ENCODE measurements around the gene RBM17. TPM values are rescaled to one million over a fixed set of nuclear protein-coding genes. Genes with fewer than 3 reads are reported as not detected.
"Not testable (repeated sequence)": the region's sequence is repeated elsewhere in the genome, so short reads cannot be mapped to it uniquely, and the experiment has no call there.

RBM17 gene, protein sequence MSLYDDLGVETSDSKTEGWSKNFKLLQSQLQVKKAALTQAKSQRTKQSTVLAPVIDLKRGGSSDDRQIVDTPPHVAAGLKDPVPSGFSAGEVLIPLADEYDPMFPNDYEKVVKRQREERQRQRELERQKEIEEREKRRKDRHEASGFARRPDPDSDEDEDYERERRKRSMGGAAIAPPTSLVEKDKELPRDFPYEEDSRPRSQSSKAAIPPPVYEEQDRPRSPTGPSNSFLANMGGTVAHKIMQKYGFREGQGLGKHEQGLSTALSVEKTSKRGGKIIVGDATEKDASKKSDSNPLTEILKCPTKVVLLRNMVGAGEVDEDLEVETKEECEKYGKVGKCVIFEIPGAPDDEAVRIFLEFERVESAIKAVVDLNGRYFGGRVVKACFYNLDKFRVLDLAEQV
- 31.5 TPM for total RNA-seq (ENCODE audit: insufficient read depth, low replicate concordance)

DNA sequence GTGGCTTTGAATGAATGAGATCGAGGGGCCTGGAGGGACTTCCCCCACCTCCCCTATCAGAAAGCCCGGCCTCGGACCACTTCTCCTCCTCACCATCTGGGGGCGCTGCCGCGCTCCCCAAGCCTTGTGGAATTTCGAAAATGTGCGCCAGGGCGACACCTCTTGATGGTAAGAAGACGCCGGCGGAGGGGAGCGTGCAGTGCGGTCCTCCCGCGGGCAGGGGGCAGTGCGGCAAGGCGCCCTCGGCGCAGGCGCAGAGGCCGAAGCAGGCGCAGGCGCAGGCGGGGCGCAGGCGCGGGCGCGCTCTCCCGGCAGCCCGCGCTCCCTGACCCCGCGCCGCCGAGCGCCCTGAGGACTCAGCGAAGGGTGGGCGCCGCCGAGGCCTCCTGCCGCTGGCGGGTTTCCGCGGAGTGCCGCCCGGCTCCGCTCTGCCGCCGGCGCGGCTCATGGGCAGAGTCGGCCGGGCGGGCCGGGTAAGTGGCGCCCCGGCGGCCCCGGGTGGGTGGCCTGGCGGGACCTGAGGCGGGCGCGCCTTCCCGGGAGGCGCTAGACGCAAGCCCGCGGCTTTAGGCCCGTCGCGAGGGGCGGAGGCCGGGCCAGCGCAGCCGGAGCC lies at the start of gene RBM17:
RBM17 (plus strand) TSS at position 314 of the 613 bp plus-strand sequence. CDS start 8,032 bp downstream, outside the sequence.
- peak; percentile 97 for DNase-seq (ENCODE audit: low spot score)

DNA sequence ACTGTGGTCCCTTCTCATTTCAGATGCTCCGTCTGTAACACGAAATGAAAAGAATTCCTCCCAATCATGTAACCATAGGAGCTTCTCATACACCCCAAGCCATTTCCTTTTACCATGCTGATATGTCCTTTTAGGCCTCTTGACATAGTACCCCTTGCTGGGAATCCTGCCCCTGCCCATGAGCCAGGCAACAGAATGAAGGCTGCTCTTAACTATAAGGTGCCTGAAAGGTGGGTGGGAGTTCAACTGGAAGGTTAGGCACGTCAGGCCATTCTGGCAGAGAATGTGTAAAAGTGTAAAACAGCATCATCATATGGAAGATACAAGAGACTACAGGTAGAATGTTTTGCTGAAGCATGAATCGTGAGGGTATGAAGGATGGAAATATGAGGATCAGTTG lies 49.1 kb upstream of the RBM17 start:
- no peak for DNase-seq (ENCODE audit: low spot score)

DNA sequence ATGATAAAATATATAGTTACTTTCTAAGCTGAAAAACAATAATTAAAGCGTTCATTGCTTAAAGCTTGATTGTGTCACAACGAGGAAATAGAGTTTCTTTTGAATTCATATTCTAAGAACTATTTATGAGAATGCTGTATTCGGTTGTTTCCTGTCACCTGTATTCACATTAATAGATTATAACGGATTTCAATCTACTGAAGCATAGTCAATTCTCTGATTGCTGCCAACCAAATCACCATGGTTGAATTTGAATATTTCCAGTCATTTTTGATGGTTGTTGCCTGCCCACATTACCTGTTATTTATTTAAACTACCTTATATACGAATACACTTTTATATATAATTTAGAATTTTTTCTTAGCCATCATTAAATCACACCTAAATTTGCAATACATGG lies 48.6 kb upstream of the RBM17 start:
- DNase-seq (ENCODE audit: low spot score), result no peak

DNA sequence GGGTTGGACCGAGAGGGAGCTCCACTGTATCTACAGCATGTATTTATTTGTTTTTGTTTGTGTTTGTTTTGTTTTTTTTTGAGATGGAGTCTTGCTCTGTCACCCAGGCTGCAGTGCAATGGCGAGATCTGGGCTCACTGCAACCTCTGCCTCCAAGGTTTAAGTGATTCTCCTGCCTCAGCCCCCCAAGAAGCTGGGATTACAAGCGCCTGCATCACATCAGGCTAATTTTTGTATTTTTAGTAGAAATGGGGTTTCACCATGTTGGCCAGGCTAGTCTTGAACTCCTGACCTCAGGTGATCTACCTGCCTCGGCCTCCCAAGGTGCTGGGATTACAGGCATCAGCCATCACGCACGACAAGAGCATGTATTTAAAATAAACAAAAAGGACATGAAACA lies 45.5 kb upstream of the RBM17 start:
- DNase-seq (ENCODE audit: low spot score), result not testable (repeated sequence)

DNA sequence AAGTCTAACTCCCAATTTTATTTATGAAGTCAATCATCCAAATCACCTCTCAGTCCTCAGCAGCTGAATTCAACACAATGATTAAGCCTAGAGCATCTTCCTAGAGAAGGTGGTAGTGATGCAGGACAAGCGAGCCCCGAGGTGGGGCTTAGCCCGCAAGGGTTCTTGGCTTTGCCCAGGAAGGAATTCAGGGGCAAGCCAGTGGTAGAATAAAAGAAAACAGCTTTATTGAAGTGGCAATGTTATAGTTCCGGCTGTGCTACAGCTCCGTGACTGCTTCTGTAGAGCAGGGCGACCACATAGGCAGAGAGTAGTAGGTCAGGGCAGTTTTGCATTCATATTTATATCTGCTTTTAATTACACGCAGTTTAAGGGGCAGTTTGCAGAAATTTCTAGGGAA lies 44.8 kb upstream of the RBM17 start:
- DNase-seq (ENCODE audit: low spot score), result no peak

DNA sequence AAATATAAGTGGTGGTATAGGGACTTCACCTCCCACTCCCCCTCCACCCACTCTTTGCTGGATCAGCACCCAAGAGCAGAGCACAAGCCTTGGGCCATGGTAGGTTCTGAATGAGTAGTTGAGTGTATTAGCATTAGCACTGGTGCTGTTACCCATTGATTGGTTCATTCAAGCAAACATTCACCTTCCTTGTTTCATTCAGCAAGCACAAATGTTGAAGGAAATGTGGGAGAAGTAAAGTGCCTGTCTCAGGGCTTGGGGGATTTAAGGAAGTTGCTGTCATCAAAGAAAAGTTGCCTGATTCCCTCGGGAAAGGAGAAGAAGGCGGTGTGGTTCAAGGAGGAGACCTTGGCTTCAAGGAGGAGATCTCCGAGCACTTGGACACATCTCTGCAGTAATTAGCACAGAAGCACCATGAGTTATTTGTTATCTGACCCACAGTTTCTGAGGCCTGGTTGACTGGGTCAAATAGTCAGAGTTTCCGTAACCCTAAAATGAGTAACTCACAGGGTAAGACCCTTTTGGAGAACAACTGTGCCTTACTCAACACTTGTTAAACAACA lies 44.0 kb upstream of the RBM17 start:
- no peak for DNase-seq (ENCODE audit: low spot score)

DNA sequence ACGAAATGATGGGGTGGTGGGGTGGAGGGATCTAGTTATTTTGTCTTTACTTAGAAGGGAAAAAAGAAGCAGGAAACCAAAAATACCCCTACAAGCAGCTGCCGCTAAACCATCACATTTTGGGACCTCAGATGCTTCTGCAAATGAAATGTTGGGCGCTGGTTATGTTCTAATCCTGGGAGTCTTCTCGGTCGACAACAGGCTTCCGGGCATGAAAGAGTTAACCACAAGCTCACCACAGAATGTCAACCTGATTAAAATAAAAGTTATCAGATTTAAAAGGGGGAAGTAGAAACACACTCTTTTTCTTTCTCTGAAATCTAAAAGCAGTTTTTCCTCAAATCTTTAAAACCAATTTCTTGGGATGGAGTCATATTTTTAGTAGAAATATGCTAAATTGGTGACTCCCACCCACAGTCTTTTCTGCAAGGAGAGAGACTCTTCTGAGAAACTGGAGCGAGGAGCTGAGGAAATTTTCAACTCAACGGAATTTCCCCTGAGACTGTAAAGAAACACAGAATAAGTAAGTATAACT lies 43.5 kb upstream of the RBM17 start:
- DNase-seq (ENCODE audit: low spot score), result no peak

DNA sequence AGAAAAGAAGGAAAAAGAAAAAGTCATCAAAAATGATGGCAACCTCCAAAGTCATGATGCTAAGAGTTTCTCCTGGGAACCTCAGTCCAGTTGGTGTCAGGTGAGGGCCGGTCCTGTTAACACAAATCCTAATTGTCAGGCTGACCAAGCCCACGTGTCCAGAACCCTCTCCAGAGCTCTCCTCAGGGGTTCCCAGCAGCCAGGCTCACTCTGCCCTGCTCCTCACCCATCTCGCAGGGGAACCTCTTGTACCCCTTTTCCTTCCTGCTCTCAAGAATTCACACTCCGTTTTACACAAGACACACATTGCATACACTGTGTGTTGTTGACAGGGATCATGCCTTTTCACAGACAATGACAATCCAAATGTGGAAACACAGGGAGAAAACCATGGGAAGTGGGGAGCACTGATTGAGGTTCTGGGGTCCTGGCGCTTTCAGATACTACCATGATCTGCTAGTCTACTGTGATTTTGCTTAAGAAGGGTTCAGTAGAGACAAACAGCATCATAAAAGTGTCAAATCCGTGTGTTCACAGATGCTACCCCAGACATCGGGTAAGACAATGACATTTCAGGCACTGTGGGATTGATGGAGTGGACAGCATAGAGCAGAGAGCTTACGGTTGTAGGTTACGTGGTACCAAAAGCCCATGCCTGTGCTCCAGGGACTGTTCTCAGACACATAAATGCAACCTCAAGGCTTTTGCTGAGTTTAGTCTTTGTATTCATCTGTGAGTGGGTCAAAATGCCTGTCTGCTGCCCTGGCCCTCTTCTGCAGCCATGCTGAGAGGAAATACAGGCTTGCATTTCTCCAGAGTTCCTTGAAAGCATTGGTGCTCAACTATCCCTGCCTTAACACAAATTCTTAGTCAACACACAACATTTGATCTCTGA lies 42.7 kb upstream of the RBM17 start:
- DNase-seq (ENCODE audit: low spot score), result no peak

DNA sequence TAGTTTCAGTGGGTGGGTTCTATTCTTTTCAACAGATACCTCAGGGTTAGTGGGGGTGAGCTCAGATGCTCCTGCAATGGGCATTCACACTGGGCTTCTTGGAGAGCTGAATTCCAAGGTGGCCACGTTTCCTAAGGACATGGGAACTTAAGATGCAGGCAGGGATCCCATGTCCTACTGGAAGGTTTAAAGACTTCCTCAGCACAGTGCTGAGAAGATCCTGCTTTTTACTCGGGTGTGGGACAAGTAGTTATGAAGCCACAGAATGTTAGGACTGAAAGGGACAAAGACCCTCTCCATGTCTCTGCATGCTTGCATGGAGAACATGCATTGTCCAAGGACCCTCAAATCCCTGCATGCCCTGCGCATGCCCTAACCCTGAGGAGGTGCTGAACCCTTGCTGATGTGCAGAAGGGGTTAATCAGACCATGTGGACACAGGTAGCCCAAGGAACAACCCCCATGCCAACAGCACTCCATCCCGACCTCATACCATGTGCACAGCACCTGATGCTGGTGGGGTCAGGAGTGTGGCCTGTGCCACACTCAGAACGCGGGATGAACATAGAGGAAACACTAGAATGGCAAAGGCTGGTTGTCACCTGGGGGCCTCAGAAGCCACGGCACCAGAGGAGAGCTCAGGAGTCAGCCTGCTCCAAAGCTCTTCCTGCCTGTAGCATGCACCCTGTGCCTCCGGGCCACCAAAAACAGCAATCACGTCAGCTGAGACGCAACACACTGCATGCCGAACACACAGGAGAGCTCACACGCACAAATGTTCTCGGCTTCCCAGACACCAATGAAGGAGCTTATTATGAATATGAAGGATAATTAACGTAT lies 41.8 kb upstream of the RBM17 start:
- DNase-seq (ENCODE audit: low spot score), result no peak

DNA sequence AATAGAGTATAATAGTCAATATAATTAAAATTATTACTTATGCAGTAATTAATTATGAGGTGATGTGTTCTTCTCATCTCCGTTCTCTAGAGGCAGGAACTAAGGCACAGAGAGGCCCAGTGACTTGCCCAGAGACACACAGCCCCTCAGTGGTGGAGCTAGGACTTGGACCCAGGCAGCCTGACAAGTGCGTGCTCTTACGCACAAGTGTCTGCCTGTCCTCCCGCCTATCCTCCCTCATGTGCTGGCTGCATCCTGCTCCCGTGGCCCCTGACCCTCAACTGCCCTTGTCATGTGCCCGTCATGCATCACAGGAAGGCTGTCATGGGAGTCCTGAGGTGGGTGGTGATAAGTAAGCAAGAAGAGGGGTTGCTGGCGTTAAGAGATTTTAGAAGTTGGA lies 41.0 kb upstream of the RBM17 start:
- no peak for DNase-seq (ENCODE audit: low spot score)

DNA sequence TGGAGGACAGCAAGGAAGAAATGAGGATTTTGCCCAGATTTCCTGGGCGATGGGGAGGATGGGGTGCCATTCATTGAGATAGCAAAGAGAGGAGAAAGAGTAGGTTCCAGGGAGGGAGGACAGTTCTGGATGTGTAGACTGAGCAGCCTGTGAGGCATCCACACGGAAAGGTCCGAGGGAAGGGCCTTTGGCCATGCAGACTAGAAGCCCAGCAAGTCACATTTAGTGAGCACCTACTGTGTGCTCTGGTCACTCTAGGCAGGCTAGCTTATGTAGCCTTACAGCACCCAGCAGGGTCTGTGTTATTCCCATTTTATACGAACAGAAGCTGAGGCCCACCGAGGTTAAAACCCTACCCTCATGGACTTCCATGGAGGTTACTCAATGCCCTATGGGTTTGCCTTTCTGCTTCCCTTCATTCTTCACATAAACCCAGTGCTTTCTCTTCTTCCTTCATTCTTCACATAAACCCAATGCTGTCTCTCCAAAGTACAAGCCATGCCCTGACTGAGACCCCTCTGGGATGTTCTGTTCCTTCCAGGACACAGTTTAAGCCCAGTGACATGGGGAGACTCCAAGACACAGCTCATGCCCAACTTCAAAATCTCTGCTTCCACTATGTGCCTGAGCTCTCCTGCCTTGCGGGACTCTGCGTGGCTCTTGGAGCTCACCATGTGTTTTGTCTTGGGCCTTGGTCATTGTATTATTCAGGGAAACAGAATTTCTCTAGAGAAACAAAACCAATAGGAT lies 40.4 kb upstream of the RBM17 start:
- no peak for DNase-seq (ENCODE audit: low spot score)

DNA sequence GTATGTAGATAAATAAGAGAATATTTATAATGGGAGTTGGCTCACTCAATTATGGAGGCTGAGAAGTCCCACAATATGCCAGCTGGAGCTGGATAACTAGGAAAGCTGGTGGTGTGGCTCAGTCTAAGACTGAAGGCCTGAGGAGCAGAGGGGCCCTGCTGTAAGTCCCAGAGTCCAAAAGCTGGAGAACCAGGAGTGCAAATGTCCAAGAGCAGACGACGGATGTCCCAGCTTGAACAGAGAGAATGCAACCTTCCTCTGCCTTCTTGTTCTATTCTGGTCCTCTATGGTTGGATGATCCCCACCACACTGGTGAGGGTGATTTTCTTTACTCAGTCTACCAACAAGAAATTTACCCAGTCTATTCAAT lies 39.8 kb upstream of the RBM17 start:
- no peak for DNase-seq (ENCODE audit: low spot score)

DNA sequence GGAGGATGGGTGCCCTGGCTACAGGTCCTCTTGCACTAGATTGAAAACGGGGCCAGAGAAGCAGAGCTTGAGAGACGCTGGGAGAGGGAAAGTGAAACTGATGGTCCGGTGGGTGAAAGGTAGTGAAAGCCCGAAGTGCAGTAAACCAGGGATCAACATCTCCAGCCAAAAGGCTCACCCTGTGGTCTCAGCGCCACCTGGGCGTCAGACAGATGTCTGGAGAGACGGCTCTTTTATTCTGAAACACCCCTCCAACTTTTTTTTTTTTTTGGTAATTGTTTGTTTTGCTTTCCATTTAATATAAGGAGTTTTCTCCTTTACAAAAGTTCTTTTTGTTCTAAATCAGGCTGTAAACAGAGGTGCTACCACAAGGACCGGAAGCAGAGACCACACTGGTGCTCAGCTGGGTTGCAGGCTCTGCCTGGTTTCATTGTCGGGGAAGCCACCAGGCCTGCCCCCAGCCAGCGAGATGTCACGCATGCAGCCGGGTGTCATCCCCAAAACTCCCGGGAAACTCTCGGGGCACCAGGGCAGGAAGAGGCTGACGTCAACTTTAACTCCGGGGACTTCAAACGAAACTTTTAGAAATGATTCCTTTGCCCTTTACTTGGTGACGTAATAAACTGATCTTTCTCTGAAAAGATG lies 37.9 kb upstream of the RBM17 start:
- no peak for DNase-seq (ENCODE audit: low spot score)

DNA sequence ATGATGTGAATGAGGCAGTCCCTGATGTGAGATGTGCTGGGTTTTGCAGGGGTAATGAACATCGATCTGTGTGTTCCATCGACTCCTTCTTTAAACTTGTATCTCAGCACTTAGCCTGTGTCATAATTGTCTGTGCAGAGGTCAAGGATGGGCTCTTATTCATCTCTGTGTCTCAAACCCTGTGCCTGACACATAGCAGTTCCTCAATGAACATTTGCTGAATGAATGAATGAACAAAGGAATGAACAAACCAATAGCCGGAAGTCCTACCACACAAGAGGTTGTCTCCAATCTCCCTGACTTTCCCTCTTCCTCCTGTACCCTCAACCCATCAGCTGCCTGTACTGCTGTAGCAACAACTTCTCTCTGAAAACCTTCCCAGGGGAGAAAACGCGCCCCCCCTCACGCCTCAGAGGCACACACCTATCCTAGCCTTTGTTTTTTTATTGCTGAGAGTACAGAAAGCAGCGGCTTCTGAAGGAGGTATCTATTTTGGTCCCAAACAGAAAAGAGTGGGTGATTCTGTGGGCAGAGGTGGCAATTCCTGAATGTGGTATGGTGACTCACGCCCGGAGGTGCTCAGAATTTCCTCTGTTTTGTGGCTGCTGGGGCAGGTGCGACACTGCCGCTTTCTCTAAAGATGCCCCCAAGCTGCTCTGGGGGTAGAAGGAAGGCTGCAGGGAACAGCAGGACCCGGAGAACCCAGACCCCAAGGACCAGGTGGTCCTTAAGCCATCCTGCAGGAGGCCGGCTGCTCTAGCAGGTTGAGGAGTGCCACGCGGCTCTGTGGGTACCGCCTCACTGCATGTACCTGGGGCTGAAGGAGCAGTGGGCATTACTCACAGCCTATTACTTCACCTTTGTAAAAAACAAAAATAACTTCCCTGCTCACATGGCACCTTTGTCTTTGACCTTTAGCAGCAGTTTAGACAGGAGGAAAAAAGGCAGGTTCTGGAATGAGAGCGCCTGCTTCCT lies 36.3 kb upstream of the RBM17 start:
- DNase-seq (ENCODE audit: low spot score), result no peak

DNA sequence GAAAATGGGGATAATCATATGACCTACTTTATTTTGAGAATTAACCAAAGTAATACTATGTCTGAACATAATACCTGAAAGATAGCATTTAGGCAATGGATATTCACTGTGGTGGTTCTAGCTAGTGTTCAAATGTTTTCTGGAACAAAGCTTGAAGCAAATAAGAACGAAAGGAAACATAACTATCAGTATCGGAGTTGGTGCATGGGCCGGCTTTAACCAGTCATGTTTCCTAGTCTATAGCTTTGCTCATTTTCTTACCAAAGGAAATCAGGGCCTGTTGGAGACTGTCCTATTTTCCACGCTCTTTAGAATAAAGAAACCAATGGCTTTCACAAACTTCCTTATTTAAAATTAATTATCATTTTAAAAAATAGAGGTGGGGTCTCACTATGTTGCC lies 35.5 kb upstream of the RBM17 start:
- no peak for DNase-seq (ENCODE audit: low spot score)

DNA sequence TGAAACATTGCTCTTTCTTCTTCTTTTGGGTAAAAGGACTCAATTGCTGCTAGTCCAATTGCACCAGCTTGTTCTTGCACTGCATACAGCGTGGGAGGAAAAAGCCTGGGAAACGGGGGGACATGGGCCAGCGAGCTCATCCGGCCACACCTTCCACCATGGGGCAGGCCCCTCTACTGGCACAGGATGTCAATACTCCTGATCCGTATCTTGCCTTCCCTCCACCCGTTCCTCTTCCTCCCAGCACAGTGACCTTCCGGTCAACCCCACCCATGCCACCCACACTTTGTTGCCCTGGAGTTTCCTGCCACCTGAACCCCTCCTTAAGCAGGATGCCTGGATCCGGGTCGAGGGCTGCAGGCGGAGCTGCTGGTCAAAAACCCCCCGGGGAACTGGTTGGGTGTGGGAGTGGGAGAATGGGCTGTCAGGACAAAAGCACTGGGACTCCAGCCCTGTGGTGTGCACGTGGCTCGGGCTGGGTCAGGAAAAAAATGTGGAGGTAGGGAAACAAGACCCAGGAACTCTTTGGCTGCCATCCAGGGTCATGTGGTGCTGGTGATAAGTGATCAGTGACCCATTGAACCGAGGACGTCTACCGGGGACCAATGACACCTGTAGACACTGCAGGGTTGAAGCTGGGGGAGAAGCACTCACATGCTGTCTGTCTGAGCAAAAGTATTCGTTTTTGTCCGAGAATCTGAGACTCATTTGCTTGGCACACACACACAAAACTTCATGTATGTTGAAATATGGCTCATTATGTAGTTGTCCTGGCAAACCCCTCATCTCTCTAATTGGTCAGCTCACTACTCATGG lies 34.8 kb upstream of the RBM17 start:
- no peak for DNase-seq (ENCODE audit: low spot score)

DNA sequence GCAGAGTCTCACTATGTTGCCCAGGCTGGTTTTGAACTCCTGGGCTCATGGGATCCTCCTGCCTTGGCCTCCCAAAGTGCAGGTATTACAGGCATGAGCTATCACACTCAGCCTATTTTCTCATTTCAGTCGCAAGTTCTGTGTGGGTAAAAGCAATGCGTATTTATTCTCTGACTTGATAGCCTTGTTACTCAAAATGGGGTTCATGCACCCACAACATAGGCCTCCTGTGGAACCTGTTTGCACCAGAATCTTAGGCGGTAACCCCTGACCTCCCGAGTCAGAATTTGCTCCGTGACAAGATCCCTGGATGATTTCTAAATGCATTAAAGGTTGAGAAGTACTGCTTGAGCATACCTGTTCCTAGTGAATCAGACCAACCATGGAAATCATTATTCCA lies 34.0 kb upstream of the RBM17 start:
- DNase-seq (ENCODE audit: low spot score), result no peak

All from umbilical cord (tissue), 2 donors.